ENCODE results near the gene ATF7IP2. TPM values are rescaled to one million over a fixed set of nuclear protein-coding genes. Genes with fewer than 3 reads are reported as not detected.

Gene ATF7IP2
- total and polyA plus RNA-seq, 2 of the 13 experiments (the other 11 are each of a cell fraction or from before 2014, with no cell fraction given): 117 to 217 TPM

- TF ChIP-seq STAT5B (CRISPR knock-in tag; IDR thresholded peaks at IDR 0.05): no peak
- no peak; the same call in 1 of the 2 replicates for TF ChIP-seq ATF1 (CRISPR knock-in tag; IDR thresholded peaks at IDR 0.05)
- no peak for TF ChIP-seq KDM5A (IDR thresholded peaks at IDR 0.05; ENCODE audit: borderline replicate concordance, low read length)
- no peak for TF ChIP-seq NFRKB (IDR thresholded peaks at IDR 0.05)
- TF ChIP-seq ZBTB21 (CRISPR knock-in tag; IDR thresholded peaks at IDR 0.05): no peak
- TF ChIP-seq REXO4 (CRISPR knock-in tag; IDR thresholded peaks at IDR 0.05; ENCODE audit: borderline replicate concordance): no peak
- TF ChIP-seq ETV5 (CRISPR knock-in tag; IDR thresholded peaks at IDR 0.05; ENCODE audit: borderline replicate concordance): 0 out of 2 replicates have a peak, but pooled peaks have one; percentile 17
- TF ChIP-seq GMEB2 (CRISPR knock-in tag; IDR thresholded peaks at IDR 0.05; ENCODE audit: low read depth): no peak
- no peak for TF ChIP-seq ZBTB2 (CRISPR knock-in tag; IDR thresholded peaks at IDR 0.05; ENCODE audit: low read depth)
- TF ChIP-seq PAWR (CRISPR knock-in tag; IDR thresholded peaks at IDR 0.05; ENCODE audit: borderline replicate concordance): no peak
- no peak for TF ChIP-seq ZNF143 (CRISPR knock-in tag; IDR thresholded peaks at IDR 0.05)
- TF ChIP-seq IRF2 (CRISPR knock-in tag; IDR thresholded peaks at IDR 0.05): peak; percentile 50; the same call in 1 of the 2 replicates
- no peak for TF ChIP-seq GATA4 (IDR thresholded peaks at IDR 0.05; ENCODE audit: borderline replicate concordance, low read depth)
- TF ChIP-seq XRCC5 (optimal IDR thresholded peaks at IDR 0.05; ENCODE audit: low read length): peak; percentile 90
- no peak for TF ChIP-seq HNRNPL (IDR thresholded peaks at IDR 0.05; ENCODE audit: low read depth, low read length)
- no peak for TF ChIP-seq SUZ12 (IDR thresholded peaks at IDR 0.05; ENCODE audit: low read depth, low read length)
- TF ChIP-seq KIAA2018 (CRISPR knock-in tag; IDR thresholded peaks at IDR 0.05; ENCODE audit: borderline replicate concordance): no peak
- no peak for TF ChIP-seq NR3C1 (CRISPR knock-in tag; IDR thresholded peaks at IDR 0.05)
- TF ChIP-seq TFAP4 (IDR thresholded peaks at IDR 0.05; ENCODE audit: borderline replicate concordance, low read depth): no peak
- no peak for TF ChIP-seq HDAC1 (CRISPR knock-in tag; IDR thresholded peaks at IDR 0.05)
These were observed 135.9 kb downstream of the ATF7IP2 start (continued) for GRCh38 chr16:10521681-10522274.
